GM06990 (cell line): ENCODE data around the gene LRRN2.
A peak's percentile ranks its signal among the peaks of the same experiment; 100 is the strongest.
"Not testable (repeated sequence)": the region's sequence is repeated elsewhere in the genome, so short reads cannot be mapped to it uniquely, and the experiment has no call there.

ENCODE experiments used
- DNase-seq: peaks from one replicate; pipeline ENCODE4 v3.0.0-alpha.2; 2011; ENCODE audit not compliant: insufficient read length; ENCODE audit errors: extremely low read depth
- H3K27me3 ChIP-seq: replicated peaks from 2 replicates; pipeline ENCODE4 v1.6.0; 2011; ENCODE audit warnings: low read length; ENCODE audit not compliant: control insufficient read depth, insufficient read depth
- H3K36me3 ChIP-seq: 2 replicates; pipeline ENCODE4 v1.5.1; 2011; ENCODE audit warnings: low read length; ENCODE audit not compliant: control insufficient read depth, insufficient read depth
- H3K4me3 ChIP-seq: replicated peaks from 2 replicates; pipeline ENCODE4 v1.5.1; 2011; ENCODE audit warnings: low read depth, mild to moderate bottlenecking, control low read depth, low read length
- TF ChIP-seq, protein P1 (sequence below): IDR thresholded peaks from 2 replicates; pipeline ENCODE4 v1.5.1; 2011; ENCODE audit warnings: low read length, control low read depth, mild to moderate bottlenecking, inconsistent platforms; ENCODE audit not compliant: insufficient read depth, poor library complexity, severe bottlenecking

LRRN2 gene

GRCh38 chr1:204692325-204692840 is 6.8 kb upstream of the LRRN2 start:
- no peak for DNase-seq
- Histone ChIP-seq H3K36me3 (no peaks in the 10 kb centered on the region), H3K4me3 (no peak overlapping the region), H3K27me3 (peaks cover 1% of the 10 kb centered on the region)
- TF ChIP-seq, protein P1, sequence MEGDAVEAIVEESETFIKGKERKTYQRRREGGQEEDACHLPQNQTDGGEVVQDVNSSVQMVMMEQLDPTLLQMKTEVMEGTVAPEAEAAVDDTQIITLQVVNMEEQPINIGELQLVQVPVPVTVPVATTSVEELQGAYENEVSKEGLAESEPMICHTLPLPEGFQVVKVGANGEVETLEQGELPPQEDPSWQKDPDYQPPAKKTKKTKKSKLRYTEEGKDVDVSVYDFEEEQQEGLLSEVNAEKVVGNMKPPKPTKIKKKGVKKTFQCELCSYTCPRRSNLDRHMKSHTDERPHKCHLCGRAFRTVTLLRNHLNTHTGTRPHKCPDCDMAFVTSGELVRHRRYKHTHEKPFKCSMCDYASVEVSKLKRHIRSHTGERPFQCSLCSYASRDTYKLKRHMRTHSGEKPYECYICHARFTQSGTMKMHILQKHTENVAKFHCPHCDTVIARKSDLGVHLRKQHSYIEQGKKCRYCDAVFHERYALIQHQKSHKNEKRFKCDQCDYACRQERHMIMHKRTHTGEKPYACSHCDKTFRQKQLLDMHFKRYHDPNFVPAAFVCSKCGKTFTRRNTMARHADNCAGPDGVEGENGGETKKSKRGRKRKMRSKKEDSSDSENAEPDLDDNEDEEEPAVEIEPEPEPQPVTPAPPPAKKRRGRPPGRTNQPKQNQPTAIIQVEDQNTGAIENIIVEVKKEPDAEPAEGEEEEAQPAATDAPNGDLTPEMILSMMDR, result peak; percentile 17

DNA sequence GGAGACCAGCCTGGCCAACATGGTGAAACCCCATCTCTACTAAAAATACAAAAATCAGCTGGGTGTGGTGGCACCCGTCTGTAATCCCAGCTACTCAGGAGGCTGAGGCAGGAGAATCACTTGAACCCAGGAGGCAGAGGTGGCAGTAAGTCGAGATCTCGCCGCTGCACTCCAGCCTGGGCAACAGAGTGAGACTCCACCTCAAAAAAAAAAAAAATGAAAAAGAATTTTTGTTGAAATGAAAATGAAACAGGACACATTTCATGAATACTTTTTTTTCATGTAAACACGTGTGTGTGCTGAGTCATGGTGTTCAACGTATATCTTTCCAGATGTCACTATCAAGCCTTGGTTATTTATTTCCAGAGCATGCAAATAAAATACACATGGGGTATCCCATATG is 5.8 kb upstream of the LRRN2 start:
- peak; percentile 31 for DNase-seq
- not testable (repeated sequence) for H3K36me3 ChIP-seq, H3K27me3 ChIP-seq, H3K4me3 ChIP-seq

GRCh38 chr1:204688776-204689175 is 3.2 kb upstream of the LRRN2 start:
- no peak for DNase-seq
- H3K27me3 ChIP-seq, result peaks cover 2% of the 10 kb centered on the region
- H3K36me3 ChIP-seq, result no peaks in the 10 kb centered on the region
- TF ChIP-seq, protein P1, result no peak
- no peak overlapping the region for H3K4me3 ChIP-seq

- Histone ChIP-seq H3K27me3 (peaks cover 2% of the 10 kb centered on the region), H3K36me3 (no peaks in the 10 kb centered on the region), H3K4me3 (no peak overlapping the region)
- DNase-seq, result no peak
- TF ChIP-seq, protein P1, result no peak
Observed at GRCh38 chr1:204688007-204688406, 2.5 kb upstream of the LRRN2 start.

GRCh38 chr1:204684571-204685235 is 835 bp downstream of the LRRN2 start:
- H3K36me3 ChIP-seq, result no peaks in the 10 kb centered on the region
- peaks cover 2% of the 10 kb centered on the region for H3K27me3 ChIP-seq
- DNase-seq, result no peak
- H3K4me3 ChIP-seq, result no peak overlapping the region
- TF ChIP-seq, protein P1, result no peak

DNA sequence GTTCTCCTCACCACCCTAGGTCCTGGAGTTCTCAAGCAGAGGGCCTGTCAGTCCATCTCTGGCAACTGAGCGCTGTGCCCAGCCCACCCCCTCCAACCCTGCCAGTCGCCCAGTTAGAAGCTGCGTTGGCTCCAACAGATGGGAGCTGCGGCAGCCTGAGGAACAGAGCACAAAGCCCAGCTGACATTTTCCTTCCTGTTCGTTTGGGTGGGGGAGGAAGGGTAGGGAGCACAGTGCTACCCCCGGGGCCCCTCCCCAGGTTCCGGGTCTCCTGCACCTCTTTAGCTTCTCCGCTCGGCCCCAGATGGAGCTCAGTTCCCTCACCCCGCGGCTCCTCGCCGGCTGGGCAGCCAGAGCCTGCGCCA is 1.4 kb downstream of the LRRN2 start:
- H3K4me3 ChIP-seq, result no peak overlapping the region
- TF ChIP-seq, protein P1, result no peak
- no peaks in the 10 kb centered on the region for H3K36me3 ChIP-seq
- peaks cover 2% of the 10 kb centered on the region for H3K27me3 ChIP-seq
- no peak for DNase-seq
